Measurements from ENCODE around the gene AKAP7. TPM values are rescaled to one million over a fixed set of nuclear protein-coding genes. Genes with fewer than 3 reads are reported as not detected.
A peak's percentile ranks its signal among the peaks of the same experiment; 100 is the strongest.

AKAP7 gene
- total RNA-seq, 2 donors from 2014 or later, result 5.1 to 6.3 TPM

GRCh38 chr6:131169613-131170012 lies 34.3 kb downstream of the AKAP7 start:
- no peaks in the 10 kb centered on the region for H3K36me3 Mint-ChIP-seq
- ATAC-seq, result no peak
- H3K27ac Mint-ChIP-seq, result no peak overlapping the region
- H3K9me3 Mint-ChIP-seq, result no peaks in the 10 kb centered on the region
- no peak for DNase-seq (ENCODE audit: low spot score in 2 of 2)

- DNase-seq (ENCODE audit: low spot score in 2 of 2) (no peak), ATAC-seq (no peak)
- Mint-ChIP-seq H3K27ac (no peak overlapping the region), H3K36me3 (no peaks in the 10 kb centered on the region), H3K9me3 (no peaks in the 10 kb centered on the region)
These were observed 37.0 kb downstream of the AKAP7 start for GRCh38 chr6:131172222-131172621.

- Mint-ChIP-seq H3K9me3 (no peaks in the 10 kb centered on the region), H3K27ac (no peak overlapping the region), H3K36me3 (no peaks in the 10 kb centered on the region)
- ATAC-seq, result no peak
- DNase-seq (ENCODE audit: low spot score in 2 of 2), result no peak
These were observed 38.4 kb downstream of the AKAP7 start for GRCh38 chr6:131173680-131174079.

- DNase-seq (ENCODE audit: low spot score in 2 of 2) (no peak), ATAC-seq (no peak)
- no peak overlapping the region for H3K27ac Mint-ChIP-seq
These were observed 40.3 kb downstream of the AKAP7 start for GRCh38 chr6:131175564-131175963.

GRCh38 chr6:131177996-131178395 lies 42.7 kb downstream of the AKAP7 start:
- Mint-ChIP-seq H3K27ac (no peak overlapping the region), H3K36me3 (no peaks in the 10 kb centered on the region), H3K9me3 (no peaks in the 10 kb centered on the region)
- DNase-seq (ENCODE audit: low spot score in 2 of 2) (no peak), ATAC-seq (no peak)

More at GRCh38 chr6:131175564-131175963, 40.3 kb downstream of the AKAP7 start:
- no peaks in the 10 kb centered on the region for H3K9me3 Mint-ChIP-seq
- no peaks in the 10 kb centered on the region for H3K36me3 Mint-ChIP-seq

- ATAC-seq (peak; percentile 63 to 71), DNase-seq (ENCODE audit: low spot score in 2 of 2) (no peak)
- peaks cover 0 to 3% of the 10 kb centered on the region in 2 donors for H3K9me3 Mint-ChIP-seq
- peak overlapping the region; percentile 67 to 94 for H3K27ac Mint-ChIP-seq
- H3K36me3 Mint-ChIP-seq, result peaks cover 6 to 10% of the 10 kb centered on the region in 2 donors
These were observed 47.7 kb downstream of the AKAP7 start for GRCh38 chr6:131182991-131183425.

GRCh38 chr6:131183427-131184095 lies 48.3 kb downstream of the AKAP7 start:
- Mint-ChIP-seq H3K27ac (peak overlapping the region; percentile 67 to 94), H3K36me3 (peaks cover 6 to 10% of the 10 kb centered on the region in 2 donors), H3K9me3 (peaks cover 0 to 3% of the 10 kb centered on the region in 2 donors)
- ATAC-seq, result peak in 1 of 2 donors; percentile 14
- DNase-seq (ENCODE audit: low spot score in 2 of 2), result no peak

GRCh38 chr6:131191590-131191989 lies 56.3 kb downstream of the AKAP7 start:
- no peak for DNase-seq (ENCODE audit: low spot score in 2 of 2)
- peaks cover 23 to 34% of the 10 kb centered on the region in 2 donors for H3K36me3 Mint-ChIP-seq
- peaks cover 22 to 28% of the 10 kb centered on the region in 2 donors for H3K9me3 Mint-ChIP-seq
- no peak for ATAC-seq
- no peak overlapping the region for H3K27ac Mint-ChIP-seq

- Mint-ChIP-seq H3K36me3 (peaks cover 23 to 26% of the 10 kb centered on the region in 2 donors), H3K27ac (peak overlapping the region in 1 of 2 donors; percentile 74), H3K9me3 (peaks cover 14 to 26% of the 10 kb centered on the region in 2 donors)
- no peak for ATAC-seq
- no peak for DNase-seq (ENCODE audit: low spot score in 2 of 2)
These were observed 62.4 kb downstream of the AKAP7 start for GRCh38 chr6:131197716-131198115.

GRCh38 chr6:131199568-131200272 lies 64.5 kb downstream of the AKAP7 start:
- DNase-seq (ENCODE audit: low spot score in 2 of 2) (peak; percentile 54 to 71), ATAC-seq (peak; percentile 97 to 99)
- peaks cover 4 to 10% of the 10 kb centered on the region in 2 donors for H3K9me3 Mint-ChIP-seq
- H3K27ac Mint-ChIP-seq, result peak overlapping the region; percentile 74 to 92
- peaks cover 6 to 8% of the 10 kb centered on the region in 2 donors for H3K36me3 Mint-ChIP-seq

- ATAC-seq (no peak), DNase-seq (ENCODE audit: low spot score in 2 of 2) (no peak)
- H3K36me3 Mint-ChIP-seq, result peaks cover 0 to 5% of the 10 kb centered on the region in 2 donors
- peaks cover 2 to 6% of the 10 kb centered on the region in 2 donors for H3K9me3 Mint-ChIP-seq
- H3K27ac Mint-ChIP-seq, result peak overlapping the region in 1 of 2 donors; percentile 4
These were observed 70.4 kb downstream of the AKAP7 start for GRCh38 chr6:131205481-131206244.

- Mint-ChIP-seq H3K36me3 (peaks cover 0 to 5% of the 10 kb centered on the region in 2 donors), H3K9me3 (peaks cover 4 to 8% of the 10 kb centered on the region in 2 donors), H3K27ac (peak overlapping the region in 1 of 2 donors; percentile 7)
- ATAC-seq (no peak), DNase-seq (ENCODE audit: low spot score in 2 of 2) (no peak)
These were observed 71.4 kb downstream of the AKAP7 start for GRCh38 chr6:131206463-131207251.

- DNase-seq (ENCODE audit: low spot score in 2 of 2) (no peak), ATAC-seq (no peak)
- Mint-ChIP-seq H3K27ac (no peak overlapping the region), H3K9me3 (peaks cover 4 to 8% of the 10 kb centered on the region in 2 donors), H3K36me3 (peaks cover 0 to 5% of the 10 kb centered on the region in 2 donors)
These were observed 73.5 kb downstream of the AKAP7 start for GRCh38 chr6:131208787-131209186.

- peaks cover 0 to 5% of the 10 kb centered on the region in 2 donors for H3K36me3 Mint-ChIP-seq
- DNase-seq (ENCODE audit: low spot score in 2 of 2), result no peak
- no peak for ATAC-seq
- no peak overlapping the region for H3K27ac Mint-ChIP-seq
- peaks cover 4 to 8% of the 10 kb centered on the region in 2 donors for H3K9me3 Mint-ChIP-seq
These were observed 75.2 kb downstream of the AKAP7 start for GRCh38 chr6:131210469-131210868.

GRCh38 chr6:131212024-131212423 lies 76.8 kb downstream of the AKAP7 start:
- ATAC-seq (no peak), DNase-seq (ENCODE audit: low spot score in 2 of 2) (no peak)
- H3K36me3 Mint-ChIP-seq, result peaks cover 0 to 2% of the 10 kb centered on the region in 2 donors
- H3K27ac Mint-ChIP-seq, result no peak overlapping the region
- peaks cover 4 to 6% of the 10 kb centered on the region in 2 donors for H3K9me3 Mint-ChIP-seq

- no peak for DNase-seq (ENCODE audit: low spot score in 2 of 2)
- ATAC-seq, result no peak
- no peak overlapping the region for H3K27ac Mint-ChIP-seq
- H3K9me3 Mint-ChIP-seq, result peaks cover 4 to 5% of the 10 kb centered on the region in 2 donors
- H3K36me3 Mint-ChIP-seq, result no peaks in the 10 kb centered on the region
These were observed 77.6 kb downstream of the AKAP7 start for GRCh38 chr6:131212913-131213312.

Measured in activated naive CD4-positive, alpha-beta T cell treated with anti-CD3 and anti-CD28 coated beads, Interleukin-2, amount 50 U/mL, for 72 hours (primary cell).